Measurements from ENCODE around the gene CCDC188. TPM values are rescaled to one million over a fixed set of nuclear protein-coding genes. Genes with fewer than 3 reads are reported as not detected.

CCDC188 gene
- total RNA-seq (0.44 TPM), polyA plus RNA-seq (not detected)

- no peak for DNase-seq
- peaks cover 0 to 3% (median 0%) of the 10 kb centered on the region in 4 donors for H3K4me1 Mint-ChIP-seq
- H3K4me3 Mint-ChIP-seq, result no peak within 1 kb of the TSS
- Histone ChIP-seq H3K27me3 (ENCODE audit: control insufficient read depth, insufficient read depth, low read length) (no peaks in the 10 kb centered on the region), H3K4me1 (ENCODE audit: control insufficient read depth, insufficient read depth, low read length, poor library complexity, severe bottlenecking) (no peaks in the 10 kb centered on the region), H3K4me3 (ENCODE audit: low read depth, low read length) (no peak within 1 kb of the TSS), H3K27ac (ENCODE audit: insufficient read depth, low read length, poor library complexity, severe bottlenecking) (no peak within 1 kb of the TSS), H3K9me3 (ENCODE audit: control insufficient read depth in 2 of 2, low read length in 2 of 2) (no peaks in the 10 kb centered on the region), H3K36me3 (ENCODE audit: control insufficient read depth, insufficient read depth, low read length) (no peaks in the 10 kb centered on the region)
- H3K9me3 Mint-ChIP-seq, result no peaks in the 10 kb centered on the region
- ATAC-seq (ENCODE audit: low read depth in 2 of 2), result no peak
- no peaks in the 10 kb centered on the region for H3K36me3 Mint-ChIP-seq
- no peaks in the 10 kb centered on the region for H3K27me3 Mint-ChIP-seq
- peak within 1 kb of the TSS in 1 of 3 donors; percentile 20 for H3K27ac Mint-ChIP-seq
These were observed at the start of gene CCDC188 for GRCh38 chr22:20150381-20151275. Gene CCDC188 (minus strand): TSS chr22:20151055. CDS start chr22:20150986, 69 bp downstream.

GRCh38 chr22:20199906-20200305 is 49.1 kb upstream of the CCDC188 start:
- H3K4me3 ChIP-seq (ENCODE audit: low read depth, low read length), result no peak overlapping the region
- peaks cover 5% of the 10 kb centered on the region for H3K27me3 Mint-ChIP-seq
- H3K27ac ChIP-seq (ENCODE audit: insufficient read depth, low read length, poor library complexity, severe bottlenecking), result no peak overlapping the region
- no peak overlapping the region for H3K4me3 Mint-ChIP-seq
- H3K36me3 Mint-ChIP-seq, result no peaks in the 10 kb centered on the region
- H3K27ac Mint-ChIP-seq, result no peak overlapping the region
- H3K27me3 ChIP-seq (ENCODE audit: control insufficient read depth, insufficient read depth, low read length), result no peaks in the 10 kb centered on the region
- H3K9me3 ChIP-seq (ENCODE audit: control insufficient read depth in 2 of 2, low read length in 2 of 2), result no peaks in the 10 kb centered on the region
- peaks cover 0 to 4% (median 0%) of the 10 kb centered on the region in 4 donors for H3K4me1 Mint-ChIP-seq
- H3K4me1 ChIP-seq (ENCODE audit: control insufficient read depth, insufficient read depth, low read length, poor library complexity, severe bottlenecking), result no peaks in the 10 kb centered on the region
- no peaks in the 10 kb centered on the region for H3K36me3 ChIP-seq (ENCODE audit: control insufficient read depth, insufficient read depth, low read length)
- ATAC-seq (ENCODE audit: low read depth in 2 of 2) (no peak), DNase-seq (no peak)
- H3K9me3 Mint-ChIP-seq, result no peaks in the 10 kb centered on the region

- no peaks in the 10 kb centered on the region for H3K4me1 Mint-ChIP-seq
- H3K27ac ChIP-seq (ENCODE audit: insufficient read depth, low read length, poor library complexity, severe bottlenecking), result no peak overlapping the region
- H3K27me3 Mint-ChIP-seq, result peaks cover 5% of the 10 kb centered on the region
- H3K36me3 Mint-ChIP-seq, result no peaks in the 10 kb centered on the region
- DNase-seq, result no peak
- no peak for ATAC-seq (ENCODE audit: low read depth in 2 of 2)
- no peaks in the 10 kb centered on the region for H3K9me3 Mint-ChIP-seq
- no peaks in the 10 kb centered on the region for H3K4me1 ChIP-seq (ENCODE audit: control insufficient read depth, insufficient read depth, low read length, poor library complexity, severe bottlenecking)
- H3K4me3 Mint-ChIP-seq, result no peak overlapping the region
- H3K27ac Mint-ChIP-seq, result no peak overlapping the region
- H3K9me3 ChIP-seq (ENCODE audit: control insufficient read depth in 2 of 2, low read length in 2 of 2), result no peaks in the 10 kb centered on the region
- no peak overlapping the region for H3K4me3 ChIP-seq (ENCODE audit: low read depth, low read length)
- no peaks in the 10 kb centered on the region for H3K36me3 ChIP-seq (ENCODE audit: control insufficient read depth, insufficient read depth, low read length)
- H3K27me3 ChIP-seq (ENCODE audit: control insufficient read depth, insufficient read depth, low read length), result no peaks in the 10 kb centered on the region
These were observed 48.6 kb upstream of the CCDC188 start for GRCh38 chr22:20199413-20199842.

GRCh38 chr22:20198557-20199319 is 47.9 kb upstream of the CCDC188 start:
- Histone ChIP-seq H3K4me3 (ENCODE audit: low read depth, low read length) (no peak overlapping the region), H3K27ac (ENCODE audit: insufficient read depth, low read length, poor library complexity, severe bottlenecking) (no peak overlapping the region), H3K9me3 (ENCODE audit: control insufficient read depth in 2 of 2, low read length in 2 of 2) (no peaks in the 10 kb centered on the region), H3K27me3 (ENCODE audit: control insufficient read depth, insufficient read depth, low read length) (no peaks in the 10 kb centered on the region), H3K4me1 (ENCODE audit: control insufficient read depth, insufficient read depth, low read length, poor library complexity, severe bottlenecking) (no peaks in the 10 kb centered on the region), H3K36me3 (ENCODE audit: control insufficient read depth, insufficient read depth, low read length) (no peaks in the 10 kb centered on the region)
- no peaks in the 10 kb centered on the region for H3K36me3 Mint-ChIP-seq
- no peak overlapping the region for H3K27ac Mint-ChIP-seq
- no peaks in the 10 kb centered on the region for H3K9me3 Mint-ChIP-seq
- no peaks in the 10 kb centered on the region for H3K4me1 Mint-ChIP-seq
- H3K27me3 Mint-ChIP-seq, result peaks cover 5% of the 10 kb centered on the region
- no peak overlapping the region for H3K4me3 Mint-ChIP-seq
- ATAC-seq (ENCODE audit: low read depth in 2 of 2) (no peak), DNase-seq (no peak)

- Mint-ChIP-seq H3K9me3 (no peaks in the 10 kb centered on the region), H3K27me3 (peaks cover 5% of the 10 kb centered on the region), H3K27ac (no peak overlapping the region), H3K4me1 (no peaks in the 10 kb centered on the region), H3K4me3 (no peak overlapping the region), H3K36me3 (no peaks in the 10 kb centered on the region)
- DNase-seq (no peak), ATAC-seq (ENCODE audit: low read depth in 2 of 2) (no peak)
- H3K9me3 ChIP-seq (ENCODE audit: control insufficient read depth in 2 of 2, low read length in 2 of 2), result no peaks in the 10 kb centered on the region
- no peaks in the 10 kb centered on the region for H3K4me1 ChIP-seq (ENCODE audit: control insufficient read depth, insufficient read depth, low read length, poor library complexity, severe bottlenecking)
- H3K27ac ChIP-seq (ENCODE audit: insufficient read depth, low read length, poor library complexity, severe bottlenecking), result no peak overlapping the region
- H3K27me3 ChIP-seq (ENCODE audit: control insufficient read depth, insufficient read depth, low read length), result no peaks in the 10 kb centered on the region
- no peak overlapping the region for H3K4me3 ChIP-seq (ENCODE audit: low read depth, low read length)
- no peaks in the 10 kb centered on the region for H3K36me3 ChIP-seq (ENCODE audit: control insufficient read depth, insufficient read depth, low read length)
These were observed 46.7 kb upstream of the CCDC188 start for GRCh38 chr22:20197407-20198030.

- H3K4me3 ChIP-seq (ENCODE audit: low read depth, low read length), result no peak overlapping the region
- no peak overlapping the region for H3K4me3 Mint-ChIP-seq
- no peaks in the 10 kb centered on the region for H3K27me3 ChIP-seq (ENCODE audit: control insufficient read depth, insufficient read depth, low read length)
- H3K36me3 Mint-ChIP-seq, result no peaks in the 10 kb centered on the region
- H3K36me3 ChIP-seq (ENCODE audit: control insufficient read depth, insufficient read depth, low read length), result no peaks in the 10 kb centered on the region
- no peaks in the 10 kb centered on the region for H3K4me1 Mint-ChIP-seq
- ATAC-seq (ENCODE audit: low read depth in 2 of 2), result no peak
- no peaks in the 10 kb centered on the region for H3K9me3 Mint-ChIP-seq
- H3K27ac ChIP-seq (ENCODE audit: insufficient read depth, low read length, poor library complexity, severe bottlenecking), result no peak overlapping the region
- no peak for DNase-seq
- H3K4me1 ChIP-seq (ENCODE audit: control insufficient read depth, insufficient read depth, low read length, poor library complexity, severe bottlenecking), result no peaks in the 10 kb centered on the region
- no peaks in the 10 kb centered on the region for H3K27me3 Mint-ChIP-seq
- H3K27ac Mint-ChIP-seq, result no peak overlapping the region
- no peaks in the 10 kb centered on the region for H3K9me3 ChIP-seq (ENCODE audit: control insufficient read depth in 2 of 2, low read length in 2 of 2)
These were observed 45.4 kb upstream of the CCDC188 start for GRCh38 chr22:20196094-20196842.

Data from CD4-positive, CD25-positive, alpha-beta regulatory T cell (primary cell).